Breast epithelium (tissue), 3 donors: ENCODE data around the gene GPR21.

Experiments used
- POLR2A ChIP-seq: fragments of 450-650 bp; IDR thresholded peaks from one replicate; pipeline ENCODE4 v1.6.1; 2016; ENCODE audit warnings: antibody characterized with exemption, mild to moderate bottlenecking, moderate library complexity
- POLR2AphosphoS5 ChIP-seq, 3 donors: sonication (generic); formaldehyde crosslinking; IDR thresholded peaks; one replicate each; pipeline ENCODE4 v1.6.1; 2017; ENCODE audit warnings: antibody characterized with exemption in 3 of 3
- TF ChIP-seq, protein P1 (sequence below), 3 donors: fragments of 450-650 bp; IDR thresholded peaks; one replicate each; pipeline ENCODE4 v1.5.1; 2016 to 2017; ENCODE audit warnings: antibody characterized with exemption in 3 of 3, mild to moderate bottlenecking in 3 of 3, moderate library complexity in 3 of 3

GRCh38 chr9:123007269-123007668 lies 26.2 kb upstream of the GPR21 start:
- TF ChIP-seq POLR2A (no peak), POLR2AphosphoS5 (IDR thresholded peaks at IDR 0.05) (no peak)
- TF ChIP-seq, protein P1, sequence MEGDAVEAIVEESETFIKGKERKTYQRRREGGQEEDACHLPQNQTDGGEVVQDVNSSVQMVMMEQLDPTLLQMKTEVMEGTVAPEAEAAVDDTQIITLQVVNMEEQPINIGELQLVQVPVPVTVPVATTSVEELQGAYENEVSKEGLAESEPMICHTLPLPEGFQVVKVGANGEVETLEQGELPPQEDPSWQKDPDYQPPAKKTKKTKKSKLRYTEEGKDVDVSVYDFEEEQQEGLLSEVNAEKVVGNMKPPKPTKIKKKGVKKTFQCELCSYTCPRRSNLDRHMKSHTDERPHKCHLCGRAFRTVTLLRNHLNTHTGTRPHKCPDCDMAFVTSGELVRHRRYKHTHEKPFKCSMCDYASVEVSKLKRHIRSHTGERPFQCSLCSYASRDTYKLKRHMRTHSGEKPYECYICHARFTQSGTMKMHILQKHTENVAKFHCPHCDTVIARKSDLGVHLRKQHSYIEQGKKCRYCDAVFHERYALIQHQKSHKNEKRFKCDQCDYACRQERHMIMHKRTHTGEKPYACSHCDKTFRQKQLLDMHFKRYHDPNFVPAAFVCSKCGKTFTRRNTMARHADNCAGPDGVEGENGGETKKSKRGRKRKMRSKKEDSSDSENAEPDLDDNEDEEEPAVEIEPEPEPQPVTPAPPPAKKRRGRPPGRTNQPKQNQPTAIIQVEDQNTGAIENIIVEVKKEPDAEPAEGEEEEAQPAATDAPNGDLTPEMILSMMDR (IDR thresholded peaks at IDR 0.05): no peak
